HG02885 (cell line): ENCODE results near the gene TEX11.
"Not testable (repeated sequence)": the region's sequence is repeated elsewhere in the genome, so short reads cannot be mapped to it uniquely, and the experiment has no call there.

Experiments
- ATAC-seq: cut with Tn5 transposase; IDR thresholded peaks from one replicate; pipeline ENCODE4 v1.9.1; 2021; ENCODE audit warnings: mild to moderate bottlenecking; ENCODE audit not compliant: unreplicated experiment, poor library complexity

TEX11 gene

DNA sequence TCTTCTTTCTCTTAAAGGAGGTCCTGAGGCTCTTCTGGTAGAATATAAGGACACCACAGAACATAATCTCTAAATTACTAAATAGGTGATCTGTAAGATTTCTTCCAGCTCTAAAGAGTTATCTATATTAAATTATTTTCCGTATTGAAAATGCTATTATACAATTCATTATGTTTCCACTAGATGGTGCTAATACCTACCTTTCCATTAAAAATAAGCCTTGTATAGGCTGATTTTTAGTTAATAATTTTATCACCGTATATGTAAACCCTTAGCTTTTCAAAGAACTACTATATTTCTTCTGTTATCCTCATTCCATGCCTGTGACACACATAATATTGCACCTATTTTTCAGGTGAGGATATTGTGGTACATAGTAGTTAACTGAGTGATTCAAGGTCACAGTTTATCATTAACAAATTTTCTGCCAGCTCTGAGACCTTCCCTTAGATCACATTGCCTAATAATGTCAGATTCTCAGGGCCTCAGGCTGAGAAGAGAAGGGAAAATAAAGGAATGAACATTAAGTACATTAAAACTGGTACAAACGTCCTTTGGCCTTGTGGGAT lies 138.8 kb downstream of the TEX11 start:
- ATAC-seq: no peak

DNA sequence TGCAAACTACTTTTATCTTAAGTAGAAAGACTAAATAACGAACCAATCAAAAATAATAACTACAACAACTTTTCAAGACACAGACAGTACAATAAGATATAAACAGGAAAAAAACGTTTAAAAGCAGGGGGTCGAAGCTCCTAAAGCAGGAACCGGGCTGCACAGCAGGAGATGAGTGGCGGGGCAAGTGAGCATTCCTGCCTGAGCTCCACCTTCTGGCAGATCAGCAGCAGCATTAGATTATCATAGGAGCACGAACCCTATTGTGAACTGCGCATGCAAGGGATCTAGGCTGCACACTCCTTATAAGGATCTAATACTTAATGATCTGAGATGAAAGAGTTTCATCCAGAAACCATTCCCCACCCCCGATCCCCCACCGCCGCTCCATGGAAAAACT lies 146.2 kb downstream of the TEX11 start:
- no peak for ATAC-seq

DNA sequence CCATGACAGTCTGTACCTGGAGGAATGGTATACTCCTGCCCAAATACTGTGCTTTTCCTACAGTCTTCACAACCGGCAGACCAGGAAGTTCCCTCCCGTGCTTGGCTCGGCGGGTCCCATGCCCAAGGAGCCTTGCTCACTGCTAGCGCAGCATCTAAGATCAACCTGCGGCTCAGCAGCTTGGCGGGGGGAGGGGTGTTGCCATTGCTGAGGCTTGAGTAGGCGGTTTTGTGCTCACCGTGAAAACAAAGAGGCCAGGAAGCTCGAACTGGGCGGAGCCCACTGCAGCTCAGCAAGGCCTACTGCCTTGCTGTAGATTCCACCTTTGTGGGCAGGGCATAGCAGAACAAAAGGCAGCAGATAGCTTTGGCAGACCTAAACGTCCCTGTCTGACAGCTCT lies 152.7 kb downstream of the TEX11 start:
- ATAC-seq: no peak

DNA sequence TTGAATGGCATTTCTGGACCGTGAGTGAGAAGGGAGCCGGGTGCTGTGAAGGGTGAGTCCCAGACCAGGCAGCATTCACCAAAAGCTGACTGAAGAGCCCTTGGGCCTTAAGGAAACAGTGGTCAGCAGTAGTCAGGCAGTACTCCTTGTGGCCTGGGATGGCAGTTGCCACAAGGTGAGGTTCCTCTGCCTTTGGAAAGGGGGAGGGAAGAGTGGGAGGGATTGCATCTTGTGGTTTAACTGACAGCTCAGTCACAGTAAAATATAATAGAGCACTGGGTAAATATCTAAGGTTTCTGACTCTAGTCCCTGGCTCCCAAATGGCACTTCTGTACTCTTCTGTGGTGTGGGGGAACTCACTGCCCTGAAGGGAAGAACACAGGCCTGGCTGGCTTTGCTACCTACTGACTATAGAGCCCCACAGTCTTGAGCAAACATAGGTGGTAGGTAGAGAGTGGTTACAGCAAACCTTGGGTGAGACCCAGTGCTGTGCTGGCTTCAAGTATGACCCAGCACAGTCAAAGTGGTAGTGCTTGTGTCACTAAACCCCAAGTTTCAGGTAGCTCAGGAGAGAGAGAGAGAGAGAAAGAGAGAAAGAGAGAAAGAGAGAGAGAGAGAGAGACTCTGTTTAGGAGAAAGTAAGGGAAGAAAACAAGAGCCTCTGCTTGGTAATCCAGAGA lies 154.2 kb downstream of the TEX11 start:
- ATAC-seq: no peak

DNA sequence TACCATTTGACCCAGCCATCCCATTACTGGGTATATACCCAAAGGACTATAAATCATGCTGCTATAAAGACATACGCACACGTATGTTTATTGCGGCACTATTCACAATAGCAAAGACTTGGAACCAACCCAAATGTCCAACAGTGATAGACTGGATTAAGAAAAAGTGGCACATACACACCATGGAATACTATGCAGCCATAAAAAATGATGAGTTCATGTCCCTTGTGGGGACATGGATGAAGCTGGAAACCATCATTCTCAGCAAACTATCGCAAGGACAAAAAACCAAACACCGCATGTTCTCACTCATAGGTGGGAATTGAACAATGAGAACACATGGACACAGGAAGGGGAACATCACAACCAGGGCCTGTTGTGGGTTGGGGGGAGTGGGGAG lies 174.7 kb downstream of the TEX11 start:
- not testable (repeated sequence) for ATAC-seq

DNA sequence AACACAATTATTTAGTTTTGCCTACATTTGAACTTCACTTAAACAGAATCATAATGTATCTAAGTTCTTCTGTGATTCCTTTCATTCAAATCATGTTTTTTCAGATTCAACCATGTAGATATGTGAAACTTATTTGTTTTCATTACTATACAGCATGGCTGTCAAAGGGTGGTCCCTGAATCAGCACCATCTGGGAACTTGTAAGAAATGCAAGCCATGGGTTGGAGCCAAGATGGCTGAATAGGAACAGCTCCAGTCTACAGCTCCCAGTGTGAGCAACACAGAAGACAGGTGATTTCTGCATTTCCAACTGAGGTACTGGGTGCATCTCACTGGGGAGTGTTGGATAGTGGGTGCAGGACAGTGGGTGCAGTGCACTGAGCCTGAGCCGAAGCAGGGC lies 180.6 kb downstream of the TEX11 start:
- ATAC-seq: not testable (repeated sequence)

DNA sequence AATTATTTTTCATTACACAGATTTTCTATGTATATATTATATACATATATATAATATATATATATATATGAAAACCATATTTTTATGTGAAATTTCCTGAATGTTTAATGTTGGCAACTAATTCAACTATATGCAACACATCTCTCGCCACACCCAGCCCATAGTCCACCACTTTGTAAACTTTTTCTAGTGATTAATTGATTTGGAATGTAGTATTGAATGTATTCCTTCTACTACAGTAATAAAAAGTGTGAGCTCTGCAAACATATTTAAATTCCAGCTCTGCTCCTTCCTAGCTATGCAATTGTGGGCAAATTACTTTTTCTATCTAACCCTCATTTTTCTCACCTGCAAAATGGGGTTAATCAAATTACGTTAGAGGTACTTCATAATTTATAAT lies 187.8 kb downstream of the TEX11 start:
- no peak for ATAC-seq

DNA sequence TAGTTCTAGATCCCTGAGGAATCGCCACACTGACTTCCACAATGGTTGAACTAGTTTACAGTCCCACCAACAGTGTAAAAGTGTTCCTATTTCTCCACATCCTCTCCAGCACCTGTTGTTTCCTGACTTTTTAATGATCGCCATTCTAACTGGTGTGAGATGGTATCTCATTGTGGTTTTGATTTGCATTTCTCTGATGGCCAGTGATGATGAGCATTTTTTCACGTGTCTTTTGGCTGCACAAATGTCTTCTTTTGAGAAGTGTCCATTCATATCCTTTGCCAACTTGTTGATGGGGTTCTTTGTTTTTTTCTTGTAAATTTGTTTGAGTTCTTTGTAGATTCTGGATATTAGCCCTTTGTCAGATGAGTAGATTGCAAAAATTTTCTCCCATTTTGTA lies 197.2 kb downstream of the TEX11 start:
- ATAC-seq: not testable (repeated sequence)

DNA sequence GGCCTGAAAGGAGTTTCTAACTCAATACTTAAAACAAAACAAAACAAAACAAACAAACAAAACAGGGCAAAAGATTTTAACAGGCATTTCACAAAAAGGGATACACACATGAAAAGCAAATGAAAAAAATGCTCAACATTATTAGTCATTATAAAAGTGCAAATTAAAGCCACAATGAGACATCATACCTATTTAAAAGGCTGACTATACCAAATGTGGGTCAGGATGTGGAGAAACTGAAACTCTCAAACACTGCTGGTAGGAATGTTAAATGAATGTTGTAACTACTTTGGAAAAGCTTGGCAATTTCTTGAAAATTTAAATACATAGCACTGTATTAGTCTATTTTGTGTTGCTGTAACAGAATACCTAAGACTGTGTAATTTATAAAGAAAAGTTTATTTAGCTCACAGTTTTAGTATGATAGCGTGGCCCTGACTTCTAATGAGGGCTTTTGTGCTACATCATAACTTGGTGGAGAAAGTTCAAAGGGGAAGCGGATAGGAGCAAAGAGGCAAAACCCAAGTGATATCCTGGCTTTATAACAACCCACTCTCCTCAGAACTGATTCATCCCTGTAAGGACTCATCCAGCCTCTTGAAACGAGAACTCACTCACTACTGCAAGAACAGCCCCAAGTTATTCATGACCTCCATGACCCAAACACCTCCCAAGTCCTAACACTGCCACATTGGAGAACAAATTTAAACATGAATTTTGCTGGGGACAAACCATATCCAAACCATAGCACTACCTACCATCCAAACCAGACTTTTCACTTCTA lies 214.0 kb downstream of the TEX11 start:
- no peak for ATAC-seq

DNA sequence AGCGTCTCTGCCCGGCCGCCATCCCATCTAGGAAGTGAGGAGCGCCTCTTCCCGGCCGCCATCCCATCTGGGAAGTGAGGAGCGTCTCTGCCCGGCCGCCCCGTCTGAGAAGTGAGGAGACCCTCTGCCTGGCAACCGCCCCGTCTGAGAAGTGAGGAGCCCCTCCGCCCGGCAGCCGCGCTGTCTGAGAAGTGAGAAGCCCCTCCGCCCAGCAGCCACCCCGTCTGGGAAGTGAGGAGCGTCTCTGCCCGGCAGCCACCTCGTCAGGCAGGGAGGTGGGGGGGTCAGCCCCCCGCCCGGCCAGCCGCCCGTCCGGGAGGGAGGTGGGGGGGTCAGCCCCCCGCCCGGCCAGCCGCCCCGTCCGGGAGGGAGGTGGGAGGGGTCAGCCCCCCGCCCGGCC lies 229.1 kb downstream of the TEX11 start:
- ATAC-seq: not testable (repeated sequence)

DNA sequence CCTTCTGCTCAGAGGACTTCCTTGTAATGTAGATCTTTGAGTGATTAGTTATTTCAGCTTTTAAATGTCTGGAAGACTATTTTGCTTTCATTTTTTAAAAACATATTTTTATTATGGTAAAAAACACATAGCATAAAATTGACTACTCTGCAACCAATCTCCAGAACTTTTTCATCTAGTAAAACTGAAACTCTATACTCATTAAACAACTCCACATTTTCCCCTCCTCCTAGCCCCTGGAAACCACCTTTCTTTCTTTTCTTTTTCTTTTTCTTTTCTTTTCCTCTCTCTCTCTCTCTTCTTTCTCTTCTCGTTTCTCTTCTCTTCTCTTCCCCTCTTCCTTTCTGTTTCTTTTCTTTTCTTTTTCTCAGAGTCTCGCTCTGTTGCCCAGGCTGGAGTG lies 233.2 kb downstream of the TEX11 start:
- no peak for ATAC-seq

DNA sequence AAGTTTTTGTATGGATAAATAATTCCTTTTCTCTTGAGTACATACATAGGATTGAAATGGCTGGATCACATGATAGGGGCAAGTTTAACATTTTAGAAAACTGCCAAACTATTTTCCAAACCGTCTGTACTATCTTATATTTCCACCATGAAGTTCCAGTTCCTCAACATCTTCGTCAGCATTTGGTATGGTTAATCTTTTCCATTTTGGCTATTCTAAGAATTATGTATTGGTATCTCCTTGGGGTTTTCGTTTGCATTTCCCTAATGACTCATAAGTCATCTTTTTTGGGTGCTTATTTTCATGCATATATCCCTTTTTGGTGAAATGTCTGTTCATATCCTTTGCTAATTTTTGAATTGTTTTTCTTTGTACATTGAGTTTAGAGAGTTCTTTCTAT lies 236.2 kb downstream of the TEX11 start:
- no peak for ATAC-seq

DNA sequence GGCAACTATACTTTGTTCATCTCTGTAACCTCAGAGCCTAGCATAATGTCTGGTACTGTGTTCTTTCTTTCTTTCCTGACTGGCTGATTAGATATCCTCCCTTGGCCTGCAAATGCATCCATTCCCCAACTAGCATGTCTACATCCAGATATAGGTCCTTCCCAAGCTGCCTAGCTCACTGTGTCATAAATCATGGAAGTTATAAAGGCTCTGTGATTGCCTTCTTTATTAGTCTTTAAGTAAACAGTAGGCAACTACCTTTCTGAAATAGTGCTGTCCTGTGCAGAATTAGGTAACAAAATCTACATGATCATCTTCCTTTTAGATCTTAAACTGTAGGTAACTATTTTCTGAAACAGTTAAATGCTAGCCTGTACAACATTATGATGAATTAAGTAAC lies 239.4 kb downstream of the TEX11 start:
- no peak for ATAC-seq

DNA sequence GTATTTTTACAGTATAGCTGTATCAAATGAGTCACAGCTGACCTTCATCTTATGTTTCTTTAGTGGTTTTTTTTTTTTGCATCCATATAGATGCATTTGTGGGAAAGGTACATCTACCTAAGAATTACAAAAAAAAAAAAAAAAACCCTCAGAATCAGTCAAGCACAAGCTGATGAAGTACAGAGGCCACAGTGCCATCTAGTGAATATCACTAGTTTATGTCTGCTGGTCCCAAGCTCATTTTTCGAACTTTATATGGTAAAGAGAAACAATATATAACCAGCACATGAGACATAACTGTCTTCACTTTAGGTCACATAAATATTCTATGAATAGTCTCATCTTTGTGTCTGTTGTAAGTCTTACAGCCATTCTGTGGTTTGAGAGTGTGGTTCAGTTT lies 243.8 kb downstream of the TEX11 start:
- ATAC-seq: no peak

DNA sequence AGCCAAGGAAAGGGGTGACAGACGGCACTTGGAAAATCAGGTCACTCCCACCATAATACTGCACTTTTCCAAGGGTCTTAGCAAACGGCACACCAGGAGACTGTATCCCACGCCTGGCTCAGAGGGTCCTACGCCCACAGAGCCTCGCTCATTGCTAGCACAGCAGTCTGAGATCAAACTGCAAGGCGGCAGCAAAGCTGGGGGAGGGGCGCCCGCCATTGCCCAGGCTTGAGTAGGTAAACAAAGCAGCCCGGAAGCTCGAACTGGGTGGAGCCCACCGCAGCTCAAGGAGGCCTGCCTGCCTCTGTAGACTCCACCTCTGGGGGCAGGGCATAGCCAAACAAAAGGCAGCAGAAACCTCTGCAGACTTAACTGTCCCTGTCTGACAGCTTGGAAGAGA lies 247.4 kb downstream of the TEX11 start:
- ATAC-seq: not testable (repeated sequence)

DNA sequence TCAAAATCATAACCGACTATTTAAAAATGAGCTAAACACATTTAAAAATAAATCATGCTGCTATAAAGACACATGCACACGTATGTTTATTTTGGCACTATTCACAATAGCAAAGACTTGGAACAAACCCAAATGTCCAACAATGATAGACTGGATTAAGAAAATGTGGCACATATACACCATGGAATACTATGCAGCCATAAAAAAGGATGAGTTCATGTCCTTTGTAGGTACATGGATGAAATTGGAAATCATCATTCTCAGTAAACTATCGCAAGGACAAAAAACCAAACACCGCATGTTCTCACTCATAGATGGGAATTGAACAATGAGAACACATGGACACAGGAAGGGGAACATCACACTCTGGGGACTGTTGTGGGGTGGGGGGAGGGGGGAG lies 251.0 kb downstream of the TEX11 start:
- ATAC-seq: not testable (repeated sequence)

DNA sequence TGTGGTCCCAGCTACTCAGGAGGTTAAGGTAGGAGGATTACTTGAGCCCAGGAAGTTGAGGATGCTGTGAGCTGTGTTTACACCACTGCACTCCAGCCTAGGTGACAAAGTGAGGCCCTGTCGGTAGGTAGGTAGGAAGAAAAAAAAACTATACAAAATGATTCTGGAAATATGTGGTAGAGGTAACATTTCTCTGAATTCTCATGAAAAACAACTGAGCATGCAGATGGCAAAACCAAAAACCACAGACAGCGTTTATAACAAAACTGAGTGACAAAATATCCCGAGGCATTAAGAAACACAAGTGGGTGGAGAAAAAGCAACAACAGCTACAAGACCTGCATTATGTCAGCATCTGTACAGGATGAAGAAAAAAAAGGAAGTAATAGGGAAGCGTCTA lies 252.2 kb downstream of the TEX11 start:
- no peak for ATAC-seq

DNA sequence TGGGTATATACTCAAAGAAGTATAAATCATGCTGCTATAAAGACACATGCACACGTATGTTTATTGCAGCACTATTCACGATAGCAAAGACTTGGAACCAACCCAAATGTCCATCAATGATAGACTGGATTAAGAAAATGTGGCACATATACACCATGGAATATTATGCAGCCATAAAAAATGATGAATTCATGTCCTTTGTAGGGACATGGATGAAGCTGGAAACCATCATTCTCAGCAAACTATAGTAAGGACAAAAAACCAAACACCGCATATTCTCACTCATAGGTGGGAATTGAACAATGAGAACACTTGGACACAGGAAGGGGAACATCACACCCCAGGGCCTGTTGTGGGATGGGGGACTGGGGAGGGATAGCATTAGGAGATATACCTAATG lies 260.6 kb downstream of the TEX11 start:
- not testable (repeated sequence) for ATAC-seq

DNA sequence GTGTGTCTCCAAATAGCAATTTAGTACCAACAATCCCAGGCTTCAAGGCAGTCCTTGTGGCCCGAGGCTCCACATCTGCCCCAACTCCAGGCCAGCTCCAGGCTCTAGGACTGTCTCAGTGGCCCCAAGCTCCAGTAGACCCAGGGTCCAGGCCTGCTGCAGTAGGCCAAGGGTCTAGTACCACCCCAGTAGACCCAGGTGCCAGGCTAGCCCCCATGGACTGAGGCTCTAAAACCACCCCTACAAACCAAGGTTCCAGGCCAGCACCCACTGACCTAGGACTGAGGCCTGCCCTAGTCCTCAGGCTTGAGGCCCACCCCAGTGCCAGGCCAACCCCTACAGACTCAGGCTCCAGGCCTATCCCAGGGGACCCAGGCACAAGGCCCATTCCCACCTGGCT lies 272.3 kb downstream of the TEX11 start:
- ATAC-seq: no peak

DNA sequence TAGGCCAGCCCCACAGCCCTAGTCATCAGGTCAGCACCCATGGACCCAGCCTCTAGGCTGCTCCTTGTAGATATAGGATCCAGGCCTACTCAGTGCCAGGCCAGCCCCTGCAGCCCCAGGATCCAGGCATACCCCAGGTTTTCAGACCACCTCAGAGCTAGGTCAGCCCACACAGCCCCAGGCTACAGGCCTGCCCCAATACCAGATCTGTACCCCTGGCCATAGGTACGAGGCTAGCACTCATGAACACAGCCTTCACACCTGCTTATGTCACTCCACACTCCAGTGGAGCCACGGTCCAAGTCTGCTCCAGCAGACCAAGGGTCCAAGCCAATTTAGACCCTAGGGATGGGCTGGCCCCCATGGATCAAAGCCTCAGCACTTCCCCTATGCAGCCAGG lies 272.8 kb downstream of the TEX11 start:
- ATAC-seq: no peak

DNA sequence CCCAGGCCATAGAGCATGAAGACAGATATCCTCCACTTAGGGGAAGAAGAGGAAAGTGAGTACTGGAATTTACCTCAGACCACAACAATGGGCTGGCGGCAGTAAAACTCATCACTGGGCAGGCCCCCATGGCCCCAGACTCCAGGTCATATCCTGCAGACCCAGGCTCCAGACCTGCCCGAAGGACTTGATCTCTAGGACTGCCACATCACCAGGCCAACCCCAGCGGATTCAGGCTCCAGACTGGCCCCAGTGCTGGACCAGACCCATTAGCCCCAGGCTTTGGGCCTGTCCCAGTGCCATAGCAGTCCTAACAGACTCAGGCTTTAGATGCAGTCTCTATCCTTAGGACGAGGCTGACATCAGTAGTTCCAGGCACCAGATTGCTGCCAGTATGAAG lies 273.3 kb downstream of the TEX11 start:
- ATAC-seq: no peak

DNA sequence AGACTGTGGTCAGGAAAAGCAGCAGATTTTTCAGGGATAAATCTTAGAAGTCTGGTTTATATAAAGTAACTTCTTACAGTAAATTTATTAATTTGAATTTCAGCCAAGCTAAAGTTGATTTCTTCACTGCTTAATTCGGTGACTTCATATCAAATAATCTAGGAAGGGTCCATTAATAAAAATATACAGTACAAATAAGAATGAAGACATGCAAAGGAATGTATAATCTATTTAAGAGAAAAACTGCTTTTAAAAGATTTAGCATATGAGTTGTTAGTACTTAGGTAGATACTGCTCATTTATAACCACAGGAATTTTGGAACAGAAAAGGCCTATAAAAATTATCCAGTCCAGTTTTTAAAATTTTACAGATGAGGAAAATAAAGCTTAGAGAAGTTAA lies 286.8 kb downstream of the TEX11 start:
- ATAC-seq: no peak
